H54 (cell line): ENCODE measurements around the gene CLASP1.

Experiments used
- DNase-seq: peaks from one replicate; pipeline ENCODE4 v3.0.0; 2011; ENCODE audit warnings: low spot score, mixed read lengths; ENCODE audit not compliant: insufficient read length
- FAIRE-seq: peaks from 3 replicates; lab custom pipeline; 2011; peaks lifted over from hg19 to GRCh38; lab: Jason Lieb, UNC
- POLR2A ChIP-seq: IDR thresholded peaks from 2 replicates; pipeline ENCODE4 v1.6.1; 2011; ENCODE audit warnings: low read depth, mild to moderate bottlenecking, low read length

The CLASP1 gene

GRCh38 chr2:121519732-121520640 is 129.3 kb downstream of the CLASP1 start:
- no peak for DNase-seq
- TF ChIP-seq POLR2A: no peak
- FAIRE-seq: no peak

GRCh38 chr2:121519153-121519552 is 130.1 kb downstream of the CLASP1 start:
- DNase-seq: no peak
- no peak for FAIRE-seq
- TF ChIP-seq POLR2A: no peak

- DNase-seq: no peak
- no peak for FAIRE-seq
- no peak for TF ChIP-seq POLR2A
These were observed 135.5 kb downstream of the CLASP1 start for GRCh38 chr2:121513597-121514333.

GRCh38 chr2:121510857-121511256 is 138.4 kb downstream of the CLASP1 start:
- DNase-seq: no peak
- no peak for FAIRE-seq
- TF ChIP-seq POLR2A: no peak

GRCh38 chr2:121506621-121507020 is 142.6 kb downstream of the CLASP1 start:
- no peak for TF ChIP-seq POLR2A
- FAIRE-seq (peak; percentile 61), DNase-seq (no peak)

GRCh38 chr2:121505986-121506586 is 143.2 kb downstream of the CLASP1 start:
- FAIRE-seq: no peak
- no peak for TF ChIP-seq POLR2A
- no peak for DNase-seq

GRCh38 chr2:121505005-121505404 is 144.3 kb downstream of the CLASP1 start:
- no peak for TF ChIP-seq POLR2A
- FAIRE-seq (peak; percentile 95), DNase-seq (peak; percentile 13)

GRCh38 chr2:121504316-121504715 is 144.9 kb downstream of the CLASP1 start:
- TF ChIP-seq POLR2A: no peak
- DNase-seq (no peak), FAIRE-seq (no peak)

GRCh38 chr2:121502781-121503180 is 146.5 kb downstream of the CLASP1 start:
- TF ChIP-seq POLR2A: no peak
- peak; percentile 41 for FAIRE-seq

GRCh38 chr2:121502246-121502645 is 147.0 kb downstream of the CLASP1 start:
- DNase-seq: no peak
- FAIRE-seq: peak; percentile 83
- no peak for TF ChIP-seq POLR2A

More at GRCh38 chr2:121502781-121503180, 146.5 kb downstream of the CLASP1 start:
- DNase-seq: no peak

GRCh38 chr2:121501554-121501953 is 147.7 kb downstream of the CLASP1 start:
- no peak for FAIRE-seq

GRCh38 chr2:121501031-121501430 is 148.2 kb downstream of the CLASP1 start:
- no peak for TF ChIP-seq POLR2A
- DNase-seq (no peak), FAIRE-seq (peak; percentile 93)

More at GRCh38 chr2:121501554-121501953, 147.7 kb downstream of the CLASP1 start:
- TF ChIP-seq POLR2A: no peak
- DNase-seq: no peak

- FAIRE-seq (no peak), DNase-seq (no peak)
- no peak for TF ChIP-seq POLR2A
These were observed 150.5 kb downstream of the CLASP1 start for GRCh38 chr2:121498731-121499130.

GRCh38 chr2:121492409-121492808 is 156.9 kb downstream of the CLASP1 start:
- no peak for DNase-seq
- FAIRE-seq: no peak
- TF ChIP-seq POLR2A: no peak

GRCh38 chr2:121491518-121491917 is 157.7 kb downstream of the CLASP1 start:
- FAIRE-seq (no peak), DNase-seq (no peak)
- TF ChIP-seq POLR2A: no peak
